Thyroid gland (tissue), 4 donors: ENCODE data around the gene SPINT2. TPM values are rescaled to one million over a fixed set of nuclear protein-coding genes. Genes with fewer than 3 reads are reported as not detected.
"Not testable (repeated sequence)": the region's sequence is repeated elsewhere in the genome, so short reads cannot be mapped to it uniquely, and the experiment has no call there.

Experiments
- DNase-seq, 2 donors: peaks; one replicate each; pipeline ENCODE4 v3.0.0-alpha.2; 2019
- H3K27ac ChIP-seq, 3 donors: fragments of 200-600 bp; sonication (generic); 1 replicate in 2 of 3; 2 replicates in 1 of 3; pipeline ENCODE4 v1.5.1; 2016 to 2019; ENCODE audit warnings: mild to moderate bottlenecking in 1 of 3, moderate library complexity in 1 of 3
- H3K27me3 ChIP-seq: fragments of 200-600 bp; sonication (generic); one replicate; pipeline ENCODE4 v1.5.1; 2019
- H3K36me3 ChIP-seq, 2 donors: fragments of 200-600 bp; sonication (generic); one replicate each; pipeline ENCODE4 v1.5.1; 2016 to 2019
- H3K4me1 ChIP-seq, 2 donors: fragments of 200-600 bp; sonication (generic); one replicate each; pipeline ENCODE4 v1.5.1; 2017 to 2019
- H3K4me3 ChIP-seq, 3 donors: fragments of 200-600 bp; sonication (generic); replicated peaks in 1 of 3; 1 replicate in 2 of 3; 2 replicates in 1 of 3; pipeline ENCODE4 v1.5.1; 2016; ENCODE audit warnings: mild to moderate bottlenecking in 1 of 3
- H3K9me3 ChIP-seq: fragments of 200-600 bp; sonication (generic); one replicate; pipeline ENCODE4 v1.5.1; 2017
- POLR2A ChIP-seq, 2 donors: fragments of 450-650 bp; IDR thresholded peaks; one replicate each; pipeline ENCODE4 v1.6.1; 2017; ENCODE audit warnings: antibody characterized with exemption in 2 of 2, mild to moderate bottlenecking in 2 of 2, moderate library complexity in 1 of 2
- WGBS, 2 donors: methylation state at CpG; one replicate each; pipeline ENCODE4 v1.1.5; 2017; 5-methylcytosine and 5-hydroxymethylcytosine counted together
- intact Hi-C: fragments of 100-400 bp; cut with DNase I; formaldehyde crosslinking; loops from one replicate; pipeline ENCODE4 v1.15.1; 2023
- total RNA-seq, 4 donors: library from RNA; depleted of rRNA; stranded (reverse); fragments of >200 nt; gene quantifications; one replicate each; pipeline ENCODE4 v1.2.3, GENCODE V29; 2016
- TF ChIP-seq, protein P1 (sequence below), 6 experiments: fragments of 200-600 bp in 3 of 6; fragments of 450-650 bp in 3 of 6; sonication (generic) in 3 of 6; IDR thresholded peaks; one replicate each; pipeline ENCODE4 v1.5.1; 2016 to 2019; ENCODE audit warnings: antibody characterized with exemption in 6 of 6, mild to moderate bottlenecking in 2 of 6, inconsistent platforms in 1 of 6, moderate library complexity in 1 of 6

The SPINT2 gene
- total RNA-seq, 4 donors from 2014 or later, result 424 to 1,529 (median 712) TPM

DNA sequence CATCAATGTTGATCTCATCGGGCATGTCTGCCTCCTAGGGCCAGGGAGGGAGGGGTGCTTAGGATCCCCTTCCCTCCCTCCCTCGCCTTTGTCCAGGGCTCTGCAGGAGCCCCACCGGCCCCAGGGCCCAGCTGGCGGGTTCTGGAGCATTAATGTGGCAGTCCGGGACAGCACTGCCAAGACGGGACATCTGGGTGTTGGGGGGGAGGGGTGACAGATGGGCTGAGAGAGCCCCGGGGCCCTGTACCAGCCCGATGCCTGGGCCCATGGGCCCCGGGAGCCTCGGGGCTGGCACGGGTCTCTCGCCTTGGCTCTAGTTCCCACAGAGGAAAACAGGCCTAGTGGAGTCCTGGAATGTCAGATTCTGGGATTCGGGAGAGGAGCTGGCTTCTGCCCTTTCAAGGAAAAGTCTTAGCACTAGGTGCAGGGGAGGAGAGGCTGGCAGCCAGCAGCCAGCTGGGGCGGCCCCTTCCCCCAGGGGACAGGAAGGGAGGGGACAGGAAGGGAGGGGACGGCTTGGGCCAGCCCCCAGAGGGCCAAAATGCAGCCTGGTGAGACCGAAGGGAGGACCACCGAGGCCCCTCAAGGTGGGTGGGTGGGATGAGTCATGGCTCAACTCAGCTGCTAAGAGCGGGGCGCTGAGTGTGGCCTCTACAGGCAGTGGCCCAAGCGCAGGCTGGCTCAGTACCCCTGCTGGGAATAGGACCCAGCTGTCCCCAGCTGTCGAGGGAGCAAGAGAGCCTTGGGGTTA lies 11.3 kb upstream of the SPINT2 start:
- peak overlapping the region; percentile 30 to 68 (median 60) for H3K27ac ChIP-seq

DNA sequence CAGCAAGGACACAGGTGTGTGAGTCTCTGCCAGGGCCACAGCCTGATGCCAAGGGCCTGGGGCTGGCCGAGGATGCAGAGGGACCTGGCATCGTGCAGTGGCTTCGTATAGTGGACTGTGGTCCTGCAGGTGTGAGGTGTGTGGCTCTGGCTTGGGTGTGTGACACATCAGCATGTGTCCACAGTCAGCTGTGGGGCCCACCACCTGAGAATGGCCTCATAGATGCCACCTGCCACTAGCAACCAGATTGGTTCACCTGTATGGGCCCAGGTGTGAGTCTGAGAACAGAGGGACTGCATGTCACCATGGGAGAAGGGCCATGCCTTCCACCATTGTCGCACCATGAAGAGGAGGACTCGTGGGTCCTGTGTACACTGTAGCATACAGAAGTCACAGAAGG lies 10.6 kb upstream of the SPINT2 start:
- Histone ChIP-seq H3K4me1 (peaks cover 0 to 19% of the 10 kb centered on the region in 2 donors), H3K4me3 (no peak overlapping the region), H3K36me3 (no peaks in the 10 kb centered on the region), H3K27me3 (no peaks in the 10 kb centered on the region), H3K27ac (peak overlapping the region in 1 of 3 donors; percentile 30), H3K9me3 (no peaks in the 10 kb centered on the region)
- WGBS, 2 donors, result 98 to 100% methylated on average over 2 to 5 of the region's 5 CpGs
- TF ChIP-seq, protein P1, sequence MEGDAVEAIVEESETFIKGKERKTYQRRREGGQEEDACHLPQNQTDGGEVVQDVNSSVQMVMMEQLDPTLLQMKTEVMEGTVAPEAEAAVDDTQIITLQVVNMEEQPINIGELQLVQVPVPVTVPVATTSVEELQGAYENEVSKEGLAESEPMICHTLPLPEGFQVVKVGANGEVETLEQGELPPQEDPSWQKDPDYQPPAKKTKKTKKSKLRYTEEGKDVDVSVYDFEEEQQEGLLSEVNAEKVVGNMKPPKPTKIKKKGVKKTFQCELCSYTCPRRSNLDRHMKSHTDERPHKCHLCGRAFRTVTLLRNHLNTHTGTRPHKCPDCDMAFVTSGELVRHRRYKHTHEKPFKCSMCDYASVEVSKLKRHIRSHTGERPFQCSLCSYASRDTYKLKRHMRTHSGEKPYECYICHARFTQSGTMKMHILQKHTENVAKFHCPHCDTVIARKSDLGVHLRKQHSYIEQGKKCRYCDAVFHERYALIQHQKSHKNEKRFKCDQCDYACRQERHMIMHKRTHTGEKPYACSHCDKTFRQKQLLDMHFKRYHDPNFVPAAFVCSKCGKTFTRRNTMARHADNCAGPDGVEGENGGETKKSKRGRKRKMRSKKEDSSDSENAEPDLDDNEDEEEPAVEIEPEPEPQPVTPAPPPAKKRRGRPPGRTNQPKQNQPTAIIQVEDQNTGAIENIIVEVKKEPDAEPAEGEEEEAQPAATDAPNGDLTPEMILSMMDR (IDR thresholded peaks at IDR 0.05), result no peak
- no peak for TF ChIP-seq POLR2A (IDR thresholded peaks at IDR 0.05)
- DNase-seq, result no peak
- intact Hi-C loops, result no loop called here

More for the DNA sequence above, 11.3 kb upstream of the SPINT2 start:
- intact Hi-C loops, result no loop called here
- Histone ChIP-seq H3K27me3 (no peaks in the 10 kb centered on the region), H3K36me3 (no peaks in the 10 kb centered on the region), H3K9me3 (no peaks in the 10 kb centered on the region), H3K4me3 (no peak overlapping the region), H3K4me1 (peaks cover 0 to 19% of the 10 kb centered on the region in 2 donors)
- TF ChIP-seq, protein P1 (IDR thresholded peaks at IDR 0.05), result no peak
- no peak for TF ChIP-seq POLR2A (IDR thresholded peaks at IDR 0.05)
- DNase-seq, result no peak
- WGBS, 2 donors, result 67 to 73% methylated on average over 17 to 20 of the region's 21 CpGs

DNA sequence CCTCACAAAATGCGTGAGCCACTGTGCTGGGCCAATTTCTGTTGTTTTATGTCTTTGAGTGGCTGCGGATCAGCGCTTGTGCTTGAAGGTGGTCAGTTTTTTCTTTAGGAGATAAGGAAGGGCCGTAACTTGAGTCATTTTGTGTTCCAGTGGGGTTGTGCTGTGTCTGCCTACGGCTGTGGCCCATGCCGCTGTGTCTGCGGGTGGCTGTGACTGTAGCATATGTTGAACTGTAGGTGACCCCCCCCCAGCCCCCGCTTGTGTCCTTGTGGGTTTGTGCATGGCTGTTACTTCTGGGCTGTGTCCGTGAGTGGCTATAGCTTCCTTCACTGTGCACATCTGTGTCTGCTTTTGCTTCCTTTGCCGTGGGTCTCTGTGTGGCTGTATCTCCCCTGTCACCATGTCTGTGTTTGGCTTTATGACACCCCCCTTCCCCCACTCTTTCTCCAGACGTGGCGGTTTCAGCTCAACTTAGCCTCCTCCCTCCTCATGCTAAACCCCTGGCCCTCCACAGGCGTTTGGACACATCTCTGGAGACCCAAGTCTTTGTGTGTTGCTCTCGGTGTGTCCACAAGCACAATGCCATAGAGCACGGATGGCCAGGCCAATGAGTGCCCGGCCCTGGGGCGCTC lies 8.9 kb upstream of the SPINT2 start:
- Histone ChIP-seq H3K4me1 (peaks cover 0 to 19% of the 10 kb centered on the region in 2 donors), H3K27me3 (no peaks in the 10 kb centered on the region), H3K9me3 (no peaks in the 10 kb centered on the region), H3K27ac (peak overlapping the region in 1 of 3 donors; percentile 7), H3K36me3 (no peaks in the 10 kb centered on the region), H3K4me3 (no peak overlapping the region)
- intact Hi-C loops, result no loop called here
- DNase-seq, result no peak
- TF ChIP-seq, protein P1 (IDR thresholded peaks at IDR 0.05), result no peak
- TF ChIP-seq POLR2A (IDR thresholded peaks at IDR 0.05), result no peak
- 38 to 44% methylated on average over 15 to 16 of the region's 17 CpGs for whole genome bisulfite sequencing, 2 donors

DNA sequence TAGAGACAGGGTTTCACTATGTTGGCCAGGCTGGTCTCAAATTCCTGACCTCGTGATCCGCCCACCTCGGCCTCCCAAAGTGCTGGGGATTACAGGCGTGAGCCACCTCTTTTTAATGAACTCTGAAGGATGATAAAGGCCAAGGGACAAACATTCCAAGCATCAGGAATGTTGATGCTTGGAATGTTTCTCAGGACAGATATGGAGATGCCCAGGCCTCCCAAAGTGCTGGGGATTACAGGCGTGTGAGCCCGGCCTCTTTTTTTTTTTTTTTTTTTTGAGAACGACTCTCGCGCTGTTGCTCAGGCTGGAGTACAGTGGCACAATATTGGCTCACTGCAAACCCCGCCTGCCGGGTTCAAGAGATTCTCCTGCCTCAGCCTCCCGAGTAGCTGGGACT lies 2.4 kb upstream of the SPINT2 start:
- intact Hi-C loops, result loop anchor here (5.0 kb wide), 1 partner anchor 55 kb away; the partner anchor contains the start of genes KCNK6 and YIF1B
- WGBS, 2 donors, result 94 to 95% methylated on average over 12 of the region's 12 CpGs

DNA sequence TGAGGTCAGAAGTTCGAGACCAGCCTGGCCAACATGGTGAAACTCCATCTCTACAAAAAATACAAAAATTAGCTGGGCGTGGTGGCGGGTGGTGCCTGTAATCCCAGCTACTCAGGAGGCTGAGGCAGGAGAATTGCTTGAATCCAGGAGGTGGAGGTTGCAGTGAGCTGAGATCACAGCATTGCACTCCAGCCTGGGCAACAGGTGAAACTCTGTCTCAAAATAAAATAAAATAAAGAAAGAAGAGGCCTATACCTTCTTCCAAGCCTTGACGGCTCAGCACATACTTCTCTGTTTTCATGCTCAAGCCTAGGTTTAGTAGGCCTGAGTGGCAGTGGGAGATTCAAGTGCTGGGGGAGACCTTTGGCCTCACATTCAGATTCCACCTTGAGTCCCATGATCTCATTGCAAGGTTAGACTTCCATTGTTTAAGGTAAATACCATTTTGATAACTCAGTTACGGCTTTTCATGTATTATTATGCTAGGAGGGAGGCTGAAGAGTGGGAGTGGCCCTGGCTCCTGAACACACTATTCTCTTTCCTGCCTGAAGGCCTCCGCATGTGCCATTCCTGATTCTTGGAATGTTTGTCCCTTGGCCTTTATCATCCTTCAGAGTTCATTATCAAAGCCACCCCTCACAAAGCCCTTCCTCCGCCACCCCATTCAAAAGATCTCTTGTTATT lies 1.6 kb upstream of the SPINT2 start:
- WGBS, 2 donors, result 96 to 97% methylated on average over 7 of the region's 7 CpGs
- H3K4me1 ChIP-seq, result peaks cover 12 to 29% of the 10 kb centered on the region in 2 donors
- no peaks in the 10 kb centered on the region for H3K27me3 ChIP-seq
- no peak overlapping the region for H3K27ac ChIP-seq
- H3K36me3 ChIP-seq, result no peaks in the 10 kb centered on the region
- no peak for DNase-seq
- intact Hi-C loops, result loop anchor here (5.0 kb wide), 1 partner anchor 55 kb away; the partner anchor contains the start of genes KCNK6 and YIF1B
- TF ChIP-seq POLR2A (IDR thresholded peaks at IDR 0.05), result no peak
- TF ChIP-seq, protein P1 (IDR thresholded peaks at IDR 0.05), result no peak
- H3K9me3 ChIP-seq, result no peaks in the 10 kb centered on the region
- no peak overlapping the region for H3K4me3 ChIP-seq

More for the DNA sequence above, 2.4 kb upstream of the SPINT2 start:
- H3K9me3 ChIP-seq, H3K36me3 ChIP-seq, H3K27ac ChIP-seq, DNase-seq, H3K4me3 ChIP-seq, H3K27me3 ChIP-seq: not testable (repeated sequence)
- peaks cover 6 to 21% of the 10 kb centered on the region in 2 donors for H3K4me1 ChIP-seq
